A673 (cell line): ENCODE measurements around the gene EVI5L.
"Not testable (repeated sequence)": the region's sequence is repeated elsewhere in the genome, so short reads cannot be mapped to it uniquely, and the experiment has no call there.

Experiments
- CTCF ChIP-seq: fragments of 300-800, 200-600 bp; sonication (generic); conservative IDR thresholded peaks from 2 replicates; pipeline ENCODE4 v1.5.1; 2017; ENCODE audit warnings: low read depth, mild to moderate bottlenecking, antibody characterized with exemption, low read length, moderate library complexity, mixed read lengths
- EZH2 ChIP-seq: fragments of 200-600 bp; sonication (generic); IDR thresholded peaks from 2 replicates; pipeline ENCODE4 v1.6.1; 2017; ENCODE audit warnings: borderline replicate concordance, low read depth, mild to moderate bottlenecking, mixed read lengths, antibody characterized with exemption, low read length; ENCODE audit not compliant: poor library complexity, severe bottlenecking

GRCh38 chr19:7792701-7793100, 37.3 kb upstream of the EVI5L start:
- TF ChIP-seq CTCF, EZH2: not testable (repeated sequence)
